H7 (cell line): ENCODE results near the gene DPF1. TPM values are rescaled to one million over a fixed set of nuclear protein-coding genes. Genes with fewer than 3 reads are reported as not detected.

Experiments used
- DNase-seq: peaks from one replicate; pipeline ENCODE4 v3.0.0; 2012
- H3K27me3 ChIP-seq: 2 replicates; pipeline ENCODE4 v1.6.0; 2011; ENCODE audit warnings: mild to moderate bottlenecking, low read length; ENCODE audit not compliant: control insufficient read depth, insufficient read depth
- H3K36me3 ChIP-seq: replicated peaks from 2 replicates; pipeline ENCODE4 v1.5.1; 2011; ENCODE audit warnings: low read length; ENCODE audit not compliant: control insufficient read depth, insufficient read depth
- H3K4me3 ChIP-seq: 2 replicates; pipeline ENCODE4 v1.5.1; 2011; ENCODE audit warnings: low read depth, mild to moderate bottlenecking, control low read depth, low read length, moderate library complexity; ENCODE audit not compliant: insufficient read depth
- total RNA-seq: library from RNA; depleted of rRNA; stranded (reverse); fragments of >200 nt; shearing (Covaris generic); gene quantifications from 2 replicates; pipeline ENCODE4 v1.2.3, GENCODE V29; 2014

Gene DPF1
- total RNA-seq, 1 experiment from 2014 or later = 3.0 TPM

GRCh38 chr19:38190061-38190460 lies 34.0 kb downstream of the DPF1 start:
- Histone ChIP-seq H3K4me3 (no peak overlapping the region), H3K27me3 (no peaks in the 10 kb centered on the region), H3K36me3 (no peaks in the 10 kb centered on the region)
- DNase-seq = no peak

GRCh38 chr19:38185562-38185961 lies 38.5 kb downstream of the DPF1 start:
- Histone ChIP-seq H3K4me3 (no peak overlapping the region), H3K27me3 (no peaks in the 10 kb centered on the region), H3K36me3 (peaks cover 2% of the 10 kb centered on the region)
- DNase-seq = no peak

GRCh38 chr19:38184815-38185214 lies 39.2 kb downstream of the DPF1 start:
- DNase-seq = no peak

GRCh38 chr19:38183251-38183897 lies 40.6 kb downstream of the DPF1 start:
- Histone ChIP-seq H3K36me3 (peaks cover 2% of the 10 kb centered on the region), H3K4me3 (peak overlapping the region; percentile 40), H3K27me3 (no peaks in the 10 kb centered on the region)
- peak; percentile 97 for DNase-seq

More at GRCh38 chr19:38184815-38185214, 39.2 kb downstream of the DPF1 start:
- H3K4me3 ChIP-seq = no peak overlapping the region
- no peaks in the 10 kb centered on the region for H3K27me3 ChIP-seq
- H3K36me3 ChIP-seq = peaks cover 2% of the 10 kb centered on the region

DNA sequence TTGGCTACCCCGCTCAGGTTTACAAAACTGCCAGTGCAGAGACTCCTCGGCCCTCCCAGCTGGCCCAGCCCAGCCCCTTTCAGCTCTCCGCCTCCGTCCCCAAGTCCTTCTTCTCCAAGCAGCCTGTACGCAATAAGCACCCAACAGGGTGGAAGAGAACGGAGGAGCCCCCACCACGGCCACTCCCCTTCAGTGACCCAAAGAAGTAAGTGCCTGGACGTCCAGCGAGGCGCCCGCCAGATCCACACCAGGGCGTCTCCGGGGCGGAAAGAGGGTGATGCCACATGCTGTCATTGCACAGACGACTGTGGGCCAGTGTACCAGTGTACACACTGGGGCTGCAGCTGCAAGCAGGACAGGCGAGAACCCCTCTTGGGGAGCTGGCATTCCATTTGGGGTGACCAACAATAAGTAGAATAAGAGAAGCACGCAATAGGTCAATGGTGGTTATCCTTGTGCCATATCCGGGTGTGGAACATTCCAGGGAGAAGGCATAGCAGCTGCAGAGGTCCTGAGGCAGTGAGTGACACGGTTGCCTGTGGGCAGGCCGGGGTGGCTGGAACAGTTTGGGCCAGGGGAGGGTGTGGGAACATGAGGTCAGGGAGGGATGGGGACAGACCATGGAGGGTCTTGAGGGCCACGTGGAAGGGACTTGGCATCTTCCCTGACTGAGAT lies 41.3 kb downstream of the DPF1 start:
- DNase-seq = no peak
- no peak overlapping the region; the same call in 1 of the 2 replicates for H3K4me3 ChIP-seq
- H3K27me3 ChIP-seq = no peaks in the 10 kb centered on the region
- peaks cover 2% of the 10 kb centered on the region for H3K36me3 ChIP-seq

GRCh38 chr19:38180071-38180470 lies 44.0 kb downstream of the DPF1 start:
- H3K27me3 ChIP-seq = no peaks in the 10 kb centered on the region
- peaks cover 2% of the 10 kb centered on the region for H3K36me3 ChIP-seq
- no peak for DNase-seq
- H3K4me3 ChIP-seq = no peak overlapping the region

GRCh38 chr19:38175422-38175821 lies 48.6 kb downstream of the DPF1 start:
- Histone ChIP-seq H3K27me3 (no peaks in the 10 kb centered on the region), H3K36me3 (no peaks in the 10 kb centered on the region), H3K4me3 (no peak overlapping the region)
- DNase-seq = no peak

- H3K36me3 ChIP-seq = no peaks in the 10 kb centered on the region
- no peak for DNase-seq
These were observed 50.6 kb downstream of the DPF1 start for GRCh38 chr19:38173291-38174041.

GRCh38 chr19:38172001-38172400 lies 52.0 kb downstream of the DPF1 start:
- Histone ChIP-seq H3K4me3 (no peak overlapping the region), H3K36me3 (no peaks in the 10 kb centered on the region), H3K27me3 (no peaks in the 10 kb centered on the region)
- no peak for DNase-seq

More at GRCh38 chr19:38173291-38174041, 50.6 kb downstream of the DPF1 start:
- H3K27me3 ChIP-seq = no peaks in the 10 kb centered on the region
- no peak overlapping the region for H3K4me3 ChIP-seq

GRCh38 chr19:38170334-38170733 lies 53.7 kb downstream of the DPF1 start:
- DNase-seq = peak; percentile 49
- Histone ChIP-seq H3K27me3 (no peaks in the 10 kb centered on the region), H3K4me3 (no peak overlapping the region), H3K36me3 (peaks cover under 1% of the 10 kb centered on the region; the same call in 1 of the 2 replicates)

GRCh38 chr19:38168637-38169036 lies 55.4 kb downstream of the DPF1 start:
- peaks cover 6% of the 10 kb centered on the region for H3K36me3 ChIP-seq
- DNase-seq = peak; percentile 77
- no peaks in the 10 kb centered on the region for H3K27me3 ChIP-seq
- no peak overlapping the region for H3K4me3 ChIP-seq

DNA sequence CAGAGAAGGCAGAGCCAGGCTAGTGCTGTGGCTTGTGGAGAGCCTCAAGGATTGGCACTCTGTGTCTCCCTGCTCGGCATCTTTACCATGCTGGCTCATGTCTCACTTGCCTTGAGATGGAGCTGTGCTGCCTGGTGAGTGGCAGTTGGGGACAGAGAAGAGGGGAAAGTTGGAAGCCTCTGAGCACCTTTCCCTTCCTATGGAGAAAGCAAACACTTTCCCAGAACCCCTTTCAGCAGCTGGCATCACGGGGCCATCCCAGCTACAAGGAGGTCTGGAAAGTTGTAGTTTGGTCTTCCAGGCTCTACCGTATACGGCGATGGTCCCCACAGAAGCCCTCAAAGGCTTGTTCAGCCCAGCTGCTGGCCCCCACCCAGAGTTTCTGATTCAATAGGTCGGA lies 58.7 kb downstream of the DPF1 start:
- no peaks in the 10 kb centered on the region for H3K27me3 ChIP-seq

GRCh38 chr19:38164526-38164925 lies 59.5 kb downstream of the DPF1 start:
- DNase-seq = peak; percentile 51
- H3K27me3 ChIP-seq = no peaks in the 10 kb centered on the region
- H3K4me3 ChIP-seq = no peak overlapping the region
- H3K36me3 ChIP-seq = peaks cover 14% of the 10 kb centered on the region

More for the DNA sequence above, 58.7 kb downstream of the DPF1 start:
- peak; percentile 15 for DNase-seq
- H3K36me3 ChIP-seq = peaks cover 14% of the 10 kb centered on the region
- no peak overlapping the region for H3K4me3 ChIP-seq

GRCh38 chr19:38163419-38164290 lies 60.4 kb downstream of the DPF1 start:
- no peak overlapping the region for H3K4me3 ChIP-seq
- H3K27me3 ChIP-seq = no peaks in the 10 kb centered on the region
- peak; percentile 32 for DNase-seq
- peaks cover 14% of the 10 kb centered on the region for H3K36me3 ChIP-seq
